NT2/D1 (cell line): ENCODE data around the gene RPS6KA5.

Experiments
- DNase-seq: peaks from one replicate; pipeline ENCODE4 v3.0.0-alpha.2; 2011; ENCODE audit warnings: low read depth, low spot score
- H3K27me3 ChIP-seq: 2 replicates; pipeline ENCODE4 v1.6.0; 2011; ENCODE audit warnings: mild to moderate bottlenecking; ENCODE audit not compliant: insufficient read length, insufficient read depth
- H3K36me3 ChIP-seq: 2 replicates; pipeline ENCODE4 v1.6.1; 2011; ENCODE audit warnings: mild to moderate bottlenecking, low read length, mixed read lengths; ENCODE audit not compliant: insufficient read depth, insufficient read length
- H3K4me1 ChIP-seq: 2 replicates; pipeline ENCODE4 v1.5.1; 2011; ENCODE audit not compliant: insufficient read depth, insufficient read length
- H3K4me3 ChIP-seq: 2 replicates; pipeline ENCODE4 v1.5.1; 2011; ENCODE audit warnings: low read depth; ENCODE audit not compliant: insufficient read length
- H3K9ac ChIP-seq: 2 replicates; pipeline ENCODE4 v1.6.0; 2011; ENCODE audit warnings: low read depth; ENCODE audit not compliant: insufficient read length
- H3K9me3 ChIP-seq: 2 replicates; pipeline ENCODE4 v1.5.1; 2011; ENCODE audit warnings: mild to moderate bottlenecking, low read length; ENCODE audit not compliant: insufficient read depth
- SUZ12 ChIP-seq: IDR thresholded peaks from 2 replicates; pipeline ENCODE4 v1.6.1; 2011; ENCODE audit not compliant: insufficient read length, insufficient read depth; ENCODE audit errors: extremely low read depth
- YY1 ChIP-seq: IDR thresholded peaks from 2 replicates; pipeline ENCODE4 v1.6.1; 2011; ENCODE audit not compliant: insufficient read length, insufficient read depth
- ZNF274 ChIP-seq: IDR thresholded peaks from 2 replicates; pipeline ENCODE4 v1.6.1; 2011; ENCODE audit warnings: mild to moderate bottlenecking, low read depth, low read length

RPS6KA5 gene

GRCh38 chr14:90816681-90817436, 243.6 kb downstream of the RPS6KA5 start:
- DNase-seq = no peak
- no peaks in the 10 kb centered on the region for H3K36me3 ChIP-seq
- H3K4me1 ChIP-seq = peaks cover 6% of the 10 kb centered on the region
- H3K9ac ChIP-seq = peak overlapping the region; percentile 8
- H3K9me3 ChIP-seq = no peaks in the 10 kb centered on the region
- peaks cover 18% of the 10 kb centered on the region for H3K27me3 ChIP-seq
- no peak overlapping the region for H3K4me3 ChIP-seq
- no peak for TF ChIP-seq SUZ12
- no peak for TF ChIP-seq YY1

- DNase-seq = no peak
- TF ChIP-seq YY1 (no peak), ZNF274 (no peak), SUZ12 (no peak)
- H3K9ac ChIP-seq = peak within 1 kb of the TSS; percentile 79
- H3K4me1 ChIP-seq = peaks cover 6% of the 10 kb centered on the region
- no peaks in the 10 kb centered on the region for H3K36me3 ChIP-seq
- H3K9me3 ChIP-seq = no peaks in the 10 kb centered on the region
- peaks cover 18% of the 10 kb centered on the region for H3K27me3 ChIP-seq
- peak within 1 kb of the TSS; percentile 64 for H3K4me3 ChIP-seq
These were observed 244.4 kb downstream of the RPS6KA5 start, which contains the start of gene TTC7B for GRCh38 chr14:90815822-90816662. TSS of gene TTC7B (minus strand) at chr14:90816430. CDS start at chr14:90816295, 135 bp downstream.

GRCh38 chr14:90815572-90815821, 244.9 kb downstream of the RPS6KA5 start:
- Histone ChIP-seq H3K4me1 (peaks cover 6% of the 10 kb centered on the region), H3K36me3 (no peaks in the 10 kb centered on the region), H3K9me3 (no peaks in the 10 kb centered on the region), H3K9ac (peak overlapping the region; percentile 77), H3K27me3 (peaks cover 18% of the 10 kb centered on the region), H3K4me3 (peak overlapping the region; percentile 64)
- TF ChIP-seq ZNF274 (no peak), SUZ12 (no peak), YY1 (no peak)
- no peak for DNase-seq

GRCh38 chr14:90814806-90815571, 245.5 kb downstream of the RPS6KA5 start:
- no peaks in the 10 kb centered on the region for H3K36me3 ChIP-seq
- H3K4me3 ChIP-seq = peak overlapping the region; percentile 64
- TF ChIP-seq SUZ12 = no peak
- no peak for TF ChIP-seq YY1
- no peak for TF ChIP-seq ZNF274
- no peak for DNase-seq
- H3K9ac ChIP-seq = peak overlapping the region; percentile 77
- H3K9me3 ChIP-seq = no peaks in the 10 kb centered on the region
- H3K27me3 ChIP-seq = peaks cover 18% of the 10 kb centered on the region
- H3K4me1 ChIP-seq = peaks cover 6% of the 10 kb centered on the region

- no peak for TF ChIP-seq SUZ12
- TF ChIP-seq ZNF274 = no peak
- no peak for TF ChIP-seq YY1
- H3K27me3 ChIP-seq = peaks cover 18% of the 10 kb centered on the region
- no peaks in the 10 kb centered on the region for H3K9me3 ChIP-seq
- no peaks in the 10 kb centered on the region for H3K36me3 ChIP-seq
- H3K4me1 ChIP-seq = peaks cover 9% of the 10 kb centered on the region
- no peak overlapping the region for H3K9ac ChIP-seq
- no peak overlapping the region for H3K4me3 ChIP-seq
- DNase-seq = no peak
These were observed 247.0 kb downstream of the RPS6KA5 start for GRCh38 chr14:90813442-90813841.

GRCh38 chr14:90812109-90812508, 248.3 kb downstream of the RPS6KA5 start:
- Histone ChIP-seq H3K36me3 (no peaks in the 10 kb centered on the region), H3K4me3 (no peak overlapping the region), H3K4me1 (peaks cover 8% of the 10 kb centered on the region), H3K9ac (no peak overlapping the region), H3K9me3 (no peaks in the 10 kb centered on the region), H3K27me3 (peaks cover 18% of the 10 kb centered on the region)
- no peak for TF ChIP-seq ZNF274
- TF ChIP-seq YY1 = no peak
- TF ChIP-seq SUZ12 = no peak
- no peak for DNase-seq

GRCh38 chr14:90811641-90812040, 248.8 kb downstream of the RPS6KA5 start:
- peaks cover 12% of the 10 kb centered on the region for H3K4me1 ChIP-seq
- H3K9ac ChIP-seq = no peak overlapping the region
- no peak overlapping the region for H3K4me3 ChIP-seq
- peaks cover 16% of the 10 kb centered on the region for H3K27me3 ChIP-seq
- TF ChIP-seq ZNF274 = no peak
- TF ChIP-seq SUZ12 = no peak
- TF ChIP-seq YY1 = no peak
- H3K9me3 ChIP-seq = no peaks in the 10 kb centered on the region
- no peak for DNase-seq
- H3K36me3 ChIP-seq = no peaks in the 10 kb centered on the region
